GM18511 (cell line): ENCODE measurements around the gene FEV.
A peak's percentile ranks its signal among the peaks of the same experiment; 100 is the strongest.

Experiments
- ATAC-seq: cut with Tn5 transposase; IDR thresholded peaks from one replicate; pipeline ENCODE4 v1.9.1; 2021; ENCODE audit warnings: mild to moderate bottlenecking, moderate library complexity; ENCODE audit not compliant: unreplicated experiment

FEV gene

DNA sequence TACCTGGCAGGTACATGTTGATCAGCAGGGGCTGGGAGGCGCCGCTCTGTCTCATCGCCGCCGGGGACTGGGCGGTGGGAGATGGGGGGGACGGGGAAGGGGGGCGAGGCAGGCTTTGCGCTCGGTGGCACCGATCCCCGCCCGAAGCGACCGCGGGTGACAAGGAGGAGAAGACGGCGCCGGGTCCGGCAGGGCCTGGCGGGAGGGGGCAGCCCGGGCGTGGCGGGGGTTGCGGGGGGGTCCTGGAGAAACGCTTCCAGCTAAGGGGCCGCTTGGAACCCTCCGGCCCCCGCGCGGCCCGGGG, at the start of gene FEV:
TSS of gene FEV (minus strand) at position 164 of the 304 bp plus-strand sequence. CDS start at position 55, 109 bp downstream.
- no peak for ATAC-seq

DNA sequence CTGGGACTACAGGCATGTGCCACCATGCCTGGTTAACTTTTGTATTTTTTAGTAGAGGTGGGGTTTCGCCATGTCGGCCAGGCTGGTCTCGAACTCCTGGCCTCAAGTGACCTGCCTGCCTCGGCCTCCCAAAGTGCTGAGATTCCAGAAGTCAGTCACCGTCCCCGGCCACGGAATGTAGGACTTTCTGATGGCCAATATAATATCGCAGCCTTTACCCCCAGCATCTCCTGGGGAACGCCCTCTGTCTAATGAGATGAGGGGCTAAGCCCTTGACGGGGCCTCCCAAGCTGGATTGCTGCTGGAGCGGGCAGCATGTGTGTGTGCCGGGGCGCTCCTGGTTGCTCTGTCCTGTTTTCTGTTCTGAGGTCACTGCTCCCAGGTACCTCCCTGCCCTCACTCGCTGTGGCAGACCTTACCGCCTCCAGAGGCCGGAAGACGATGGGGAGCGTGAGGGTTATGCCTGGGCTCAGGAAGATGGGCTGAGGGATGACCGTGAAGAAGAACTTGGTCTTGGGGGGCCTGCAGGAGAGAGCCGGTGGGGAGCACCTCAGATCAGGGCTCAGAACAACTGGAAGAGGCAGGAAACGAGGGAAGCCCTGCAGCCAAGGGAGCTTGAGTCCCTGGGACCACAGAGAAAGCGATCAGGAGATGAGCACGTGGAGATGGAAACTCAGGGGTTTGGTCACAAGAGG, 47.2 kb upstream of the FEV start:
- ATAC-seq: no peak

DNA sequence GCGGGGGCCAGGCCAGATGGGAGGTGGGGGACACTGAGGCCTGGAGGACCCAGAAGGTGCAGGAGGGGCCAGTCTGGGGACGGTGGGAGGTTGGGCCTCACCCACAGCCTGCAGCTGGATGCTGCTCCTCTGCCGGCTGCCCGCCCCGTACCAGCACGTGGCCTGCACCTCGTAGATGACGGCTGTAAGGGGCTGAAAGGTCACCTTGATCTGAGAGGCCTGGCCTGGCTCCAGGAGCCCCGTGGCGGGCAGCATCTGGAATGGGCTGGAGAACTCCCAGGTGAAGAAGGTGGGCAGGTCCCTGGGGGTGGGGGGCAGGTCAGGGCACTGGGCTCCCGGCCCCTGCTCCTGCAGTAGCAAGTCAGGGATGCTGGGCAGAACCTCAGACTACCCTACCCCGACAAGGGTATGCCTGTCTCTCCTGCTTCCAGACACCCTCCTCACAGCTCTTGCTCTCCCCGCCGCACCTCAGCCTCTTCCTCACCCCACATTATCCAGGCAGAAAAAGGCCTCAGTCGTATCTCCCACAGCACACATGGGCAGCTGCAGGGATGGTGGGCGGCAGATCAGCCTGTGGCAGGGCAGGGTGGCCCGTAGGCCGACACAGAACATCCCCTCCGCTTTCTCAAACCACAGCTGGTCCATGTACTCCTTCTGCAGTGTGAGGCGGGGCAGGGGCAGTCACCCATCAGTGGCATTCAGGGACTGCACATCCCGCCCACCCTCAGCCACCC, 46.2 kb upstream of the FEV start:
- ATAC-seq: no peak

DNA sequence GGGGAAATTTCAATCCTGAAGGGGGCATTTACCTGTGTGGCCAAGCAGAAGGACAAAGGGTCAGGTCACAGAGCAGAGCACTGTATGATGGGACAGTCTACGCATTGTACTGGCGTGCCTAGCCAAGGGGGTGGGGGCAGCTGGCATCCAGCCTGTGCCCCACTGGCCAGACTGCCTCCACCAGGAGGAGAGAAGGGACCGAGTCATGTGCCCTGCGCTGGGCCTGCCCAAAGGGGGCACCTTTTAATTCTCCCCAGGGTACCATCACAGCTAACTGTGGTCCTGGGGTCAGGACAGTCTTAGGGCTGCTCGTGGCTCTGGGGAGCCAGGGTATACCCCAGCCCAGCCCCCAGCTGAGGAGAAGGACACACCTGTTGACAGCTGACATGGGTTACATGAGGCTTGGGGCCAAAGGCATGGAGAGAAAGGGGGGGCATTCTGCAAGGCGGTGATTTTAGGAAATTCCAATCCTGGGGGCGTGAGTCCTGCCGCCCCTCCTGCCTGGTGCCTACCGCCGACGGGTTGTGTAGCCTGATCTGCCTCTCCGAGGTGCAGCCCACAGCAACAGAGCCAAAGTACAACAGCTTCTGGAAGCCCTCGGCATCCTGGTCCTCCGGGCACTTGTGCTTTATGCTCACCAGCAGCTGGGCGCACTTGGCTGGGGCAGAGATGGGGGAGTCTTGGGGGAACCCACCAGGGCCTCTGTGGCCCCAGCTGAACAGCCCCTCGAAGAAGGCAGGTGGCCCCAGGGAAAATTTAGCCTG, 45.4 kb upstream of the FEV start:
- ATAC-seq: no peak

DNA sequence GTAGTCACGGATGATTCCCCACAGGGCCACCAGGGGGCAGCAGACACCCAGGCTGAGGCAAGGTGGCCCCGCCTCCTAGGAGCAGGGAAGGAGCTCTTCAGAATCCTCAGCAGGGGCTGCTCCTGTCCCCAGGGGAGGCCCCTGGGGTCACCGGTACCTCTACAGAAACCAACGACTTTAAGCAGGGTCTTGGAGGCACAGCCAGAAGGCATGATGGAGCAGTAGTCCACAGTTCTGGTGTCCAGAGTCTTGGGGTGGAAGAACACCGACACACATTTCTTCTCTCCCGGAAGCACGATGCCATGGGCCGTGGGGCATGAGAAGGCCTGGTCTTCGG, 44.8 kb upstream of the FEV start:
- peak; percentile 70 for ATAC-seq

DNA sequence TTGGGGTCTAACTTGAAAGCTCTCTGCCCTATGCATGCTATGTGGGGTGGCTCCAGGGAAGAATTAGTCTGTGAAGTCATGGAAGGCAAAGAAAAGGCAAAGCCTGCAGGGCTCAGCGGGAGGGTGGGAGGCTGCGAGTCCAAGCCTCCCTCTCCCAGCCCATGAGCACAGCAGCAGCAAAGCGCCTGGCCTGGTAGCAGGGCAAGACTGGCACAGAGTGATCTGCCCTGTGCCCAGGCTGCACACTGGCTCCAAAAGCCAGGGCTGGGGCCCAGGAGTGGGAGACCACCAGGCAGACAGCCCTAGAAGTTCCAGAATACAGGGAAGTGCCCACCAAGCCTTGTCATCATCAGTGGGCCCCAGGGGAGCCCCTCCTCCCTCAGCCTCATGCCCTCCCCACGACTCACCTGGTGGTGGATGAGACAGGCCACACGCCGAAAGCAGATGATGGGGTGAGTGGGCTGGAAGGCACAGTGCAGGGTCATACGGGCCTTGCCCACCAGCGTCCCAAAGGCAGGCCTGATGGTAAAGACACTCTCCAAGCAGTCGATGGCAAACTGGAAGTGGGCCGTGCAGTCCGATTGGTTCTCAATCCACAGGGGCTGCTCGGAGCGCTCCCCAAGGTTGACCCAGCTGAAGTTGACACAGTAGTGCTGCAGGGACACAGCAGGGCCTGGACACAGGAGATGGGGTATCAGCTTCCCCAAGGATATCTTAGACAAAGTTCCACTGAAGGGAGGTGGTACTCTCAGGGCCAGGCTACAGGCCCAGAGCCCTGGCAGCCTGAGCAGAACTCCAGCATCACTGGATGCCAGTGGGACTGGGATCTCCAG, 44.2 kb upstream of the FEV start:
- ATAC-seq: peak; percentile 13

DNA sequence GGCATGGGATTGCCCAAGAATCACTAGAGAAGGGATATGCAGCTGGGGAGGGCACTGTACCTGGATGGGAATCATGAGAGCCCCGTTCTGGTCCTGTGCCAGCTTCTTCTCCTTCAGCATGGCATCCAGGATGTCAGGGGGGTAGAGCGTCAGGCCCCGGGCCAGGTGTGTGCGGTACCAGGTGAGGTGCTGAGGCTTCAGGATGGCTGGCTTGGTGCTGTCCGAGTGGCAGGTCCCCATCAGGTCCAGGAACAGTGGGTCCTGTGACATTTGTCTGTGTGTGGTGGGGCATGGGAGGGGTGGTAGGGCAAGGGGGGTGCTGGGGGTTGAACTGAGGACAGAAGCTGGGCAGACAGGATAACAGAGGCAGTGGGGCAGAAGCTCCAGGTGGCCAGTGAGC, 43.2 kb upstream of the FEV start:
- ATAC-seq: no peak

DNA sequence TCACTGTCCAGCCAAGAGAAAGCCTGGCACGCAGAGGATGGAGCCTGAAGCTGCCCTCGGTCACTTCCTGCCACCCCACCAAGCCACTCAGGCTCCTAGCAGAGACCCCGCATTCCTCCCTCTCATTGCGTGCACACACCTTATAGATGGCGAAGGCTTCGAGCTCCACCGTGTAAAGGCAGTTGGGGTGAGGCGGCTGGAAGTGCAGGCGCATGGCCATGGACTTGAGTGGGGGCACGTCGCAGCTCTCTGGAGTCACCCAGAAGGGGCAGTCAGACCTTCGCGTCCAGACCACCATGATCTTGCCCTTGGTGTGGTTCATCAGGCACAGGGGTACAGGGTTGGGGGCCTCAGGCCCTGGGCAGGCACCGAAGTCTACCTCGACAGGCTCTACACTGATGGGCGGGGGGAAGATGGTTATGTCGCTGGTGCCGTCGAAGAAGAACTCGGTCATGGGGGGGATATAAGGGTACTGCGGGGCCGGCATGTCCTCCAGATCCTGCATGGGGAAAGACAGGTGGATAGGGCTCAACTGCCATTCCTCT, 42.6 kb upstream of the FEV start:
- no peak for ATAC-seq

DNA sequence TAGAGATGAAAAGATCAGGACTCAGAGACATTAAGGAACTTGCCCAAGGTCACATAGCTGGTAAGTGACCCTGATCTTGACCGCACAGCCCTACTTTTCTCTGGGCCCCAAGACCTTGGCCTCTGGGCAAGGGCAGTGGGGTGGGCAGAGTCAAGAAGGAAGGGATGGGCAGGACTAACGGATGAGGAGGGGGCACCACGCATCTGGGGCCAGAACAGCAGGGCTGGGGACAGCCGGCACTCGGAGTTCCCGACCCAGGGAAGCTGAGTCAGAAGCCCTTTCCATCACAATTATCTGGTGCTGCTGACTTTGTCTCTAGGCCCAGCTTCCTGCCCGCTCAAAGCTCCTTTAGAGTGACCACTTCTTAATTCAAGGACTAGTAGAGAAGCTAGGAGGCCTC, 42.0 kb upstream of the FEV start:
- ATAC-seq: no peak

DNA sequence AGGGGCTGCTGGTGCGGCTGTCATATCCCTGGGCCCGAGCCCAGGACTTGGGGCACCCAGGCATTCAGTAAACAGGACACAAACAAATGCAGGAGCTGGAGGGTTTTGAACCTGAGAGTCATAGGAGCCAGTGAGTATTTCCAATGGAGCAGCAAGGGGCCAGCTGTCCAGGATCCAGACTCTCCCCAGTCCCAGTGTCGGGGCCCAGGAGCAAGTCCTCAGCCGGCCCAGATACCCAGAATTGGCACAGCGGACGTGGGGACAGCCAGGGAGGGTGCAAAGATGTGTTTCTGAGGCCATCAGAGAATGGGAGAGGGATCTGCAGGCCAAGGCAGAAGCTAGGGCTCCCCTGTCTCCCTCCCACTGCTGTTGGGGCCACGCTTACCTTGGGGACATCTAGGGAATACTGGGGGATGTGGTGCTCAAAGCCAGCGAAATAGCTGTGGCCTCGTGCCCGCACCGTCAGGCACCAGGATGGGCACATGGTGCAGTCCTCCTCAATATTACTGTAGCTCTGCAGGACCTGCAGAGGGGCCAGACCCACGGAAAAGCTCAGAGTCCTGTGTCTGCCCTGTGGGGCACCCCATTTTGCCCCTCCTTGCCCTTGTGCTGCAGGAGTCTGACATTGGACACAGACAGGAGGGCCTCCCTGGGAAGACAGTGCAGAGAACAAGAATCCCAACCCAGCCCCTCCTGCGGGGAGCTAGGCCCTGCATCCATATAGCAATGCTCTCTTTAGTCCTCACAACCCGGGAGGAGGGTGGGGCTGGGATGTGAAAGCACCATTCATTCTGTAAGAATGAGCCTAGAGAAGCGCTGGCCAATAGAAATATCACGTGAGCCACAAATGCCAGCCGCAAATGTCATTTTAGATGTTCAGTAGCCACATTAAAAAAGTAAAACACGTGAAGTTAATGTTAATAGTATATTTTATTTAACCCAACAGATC, 40.9 kb upstream of the FEV start:
- ATAC-seq: no peak

DNA sequence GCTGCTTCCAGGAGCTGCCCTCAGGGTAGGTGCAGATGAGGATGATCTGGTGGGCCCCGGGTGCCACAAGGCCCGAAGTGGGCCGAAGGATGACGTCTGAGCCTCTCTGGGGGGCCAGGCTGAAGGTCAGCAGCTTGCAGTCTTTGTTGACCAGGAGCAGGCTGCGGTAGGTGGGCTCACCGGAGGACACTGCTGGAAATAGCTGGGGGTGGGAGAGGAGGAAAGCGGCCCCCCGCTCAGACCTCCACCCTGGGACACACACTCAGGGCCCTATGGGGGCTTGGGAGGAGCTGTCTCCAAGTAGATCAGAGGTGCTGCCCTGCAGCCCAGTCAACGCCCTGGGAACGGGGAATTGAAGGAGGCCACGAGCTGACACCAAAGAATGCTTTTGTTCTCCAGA, 39.1 kb upstream of the FEV start:
- ATAC-seq: no peak

DNA sequence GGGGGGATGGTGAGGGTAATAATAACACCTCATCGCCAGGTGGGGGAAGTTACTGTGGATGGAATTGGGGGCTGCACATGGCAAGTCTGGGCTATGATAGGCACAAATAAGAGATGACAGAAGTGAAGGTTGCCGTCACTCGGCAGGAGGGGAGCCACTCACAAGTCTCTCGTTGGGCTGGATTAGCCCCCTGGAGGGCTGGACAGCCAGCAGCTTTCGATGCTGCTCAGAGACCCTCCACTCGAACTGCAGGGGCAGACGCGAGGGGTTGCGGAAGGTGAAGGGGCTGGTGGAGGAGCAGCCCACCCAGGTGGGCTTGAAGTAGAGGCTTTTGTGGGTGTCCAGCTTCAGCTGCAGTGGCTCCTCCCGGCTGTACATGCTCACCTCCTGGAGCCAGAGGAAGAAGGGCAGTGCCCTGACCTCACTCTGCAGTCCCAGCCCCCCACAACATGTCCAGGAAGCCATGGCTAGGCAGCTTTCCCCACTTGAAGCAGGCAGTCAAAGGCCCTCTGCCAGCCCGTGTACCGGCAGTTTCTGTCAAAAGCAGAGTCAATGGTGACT, 38.1 kb upstream of the FEV start:
- no peak for ATAC-seq

DNA sequence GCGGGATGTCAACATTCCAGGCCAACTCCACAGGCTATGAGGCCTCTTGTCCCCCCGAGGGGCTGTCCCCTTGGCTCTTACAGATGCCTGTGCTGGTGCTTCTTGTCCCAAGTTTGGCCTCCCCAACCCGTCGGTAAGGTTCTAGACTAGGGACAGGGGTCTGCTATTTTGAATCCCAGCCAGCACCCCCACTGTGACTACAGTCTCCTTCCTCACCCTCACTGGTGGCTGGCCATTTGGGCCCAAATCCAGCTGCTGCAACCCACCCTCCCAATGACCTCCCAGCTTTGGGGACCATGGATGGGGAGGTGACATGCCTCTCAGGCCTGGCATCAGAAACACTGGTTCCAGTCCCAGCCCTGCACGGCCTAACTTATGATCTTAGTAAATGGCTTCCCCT, 37.6 kb upstream of the FEV start:
- ATAC-seq: no peak

DNA sequence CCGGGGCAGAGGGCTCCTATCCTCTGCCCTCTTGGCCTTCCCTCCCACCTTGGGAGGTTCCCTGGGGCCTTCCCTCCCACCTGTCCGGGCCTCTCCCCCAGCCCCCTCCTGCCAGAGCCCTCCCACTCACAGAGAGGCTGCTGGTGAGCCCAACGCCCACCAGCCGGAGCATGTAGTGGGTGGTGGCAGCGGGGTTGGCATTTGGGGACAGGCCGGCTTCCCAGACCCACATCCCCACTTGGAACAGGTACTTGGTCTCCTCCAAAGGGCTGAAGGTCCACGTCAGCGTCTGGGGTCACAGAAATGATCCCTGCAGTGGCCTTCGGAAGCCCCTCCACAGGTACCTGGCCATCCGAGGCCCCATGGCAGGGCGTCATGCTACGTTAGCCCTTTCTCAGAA, 37.1 kb upstream of the FEV start:
- no peak for ATAC-seq

DNA sequence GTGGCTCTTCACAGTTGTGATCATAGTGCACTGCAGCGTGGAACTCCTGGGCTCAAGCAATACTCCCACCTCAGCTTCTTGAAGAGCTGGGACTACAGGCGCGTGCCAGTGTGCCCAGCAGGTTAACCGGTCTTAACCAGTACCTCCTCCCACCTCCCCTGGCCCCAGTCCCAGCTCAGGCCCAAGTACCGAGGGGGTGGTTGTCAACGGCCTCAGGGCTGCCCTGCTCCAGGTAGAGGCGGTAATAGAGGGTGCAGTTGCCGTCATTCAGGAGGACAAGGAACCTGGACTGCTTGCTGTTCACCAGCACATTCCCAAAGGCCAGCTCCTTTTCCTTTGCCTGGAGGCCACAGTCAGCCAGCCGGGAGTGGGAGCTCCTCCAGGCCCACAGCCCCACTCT, 36.6 kb upstream of the FEV start:
- no peak for ATAC-seq

DNA sequence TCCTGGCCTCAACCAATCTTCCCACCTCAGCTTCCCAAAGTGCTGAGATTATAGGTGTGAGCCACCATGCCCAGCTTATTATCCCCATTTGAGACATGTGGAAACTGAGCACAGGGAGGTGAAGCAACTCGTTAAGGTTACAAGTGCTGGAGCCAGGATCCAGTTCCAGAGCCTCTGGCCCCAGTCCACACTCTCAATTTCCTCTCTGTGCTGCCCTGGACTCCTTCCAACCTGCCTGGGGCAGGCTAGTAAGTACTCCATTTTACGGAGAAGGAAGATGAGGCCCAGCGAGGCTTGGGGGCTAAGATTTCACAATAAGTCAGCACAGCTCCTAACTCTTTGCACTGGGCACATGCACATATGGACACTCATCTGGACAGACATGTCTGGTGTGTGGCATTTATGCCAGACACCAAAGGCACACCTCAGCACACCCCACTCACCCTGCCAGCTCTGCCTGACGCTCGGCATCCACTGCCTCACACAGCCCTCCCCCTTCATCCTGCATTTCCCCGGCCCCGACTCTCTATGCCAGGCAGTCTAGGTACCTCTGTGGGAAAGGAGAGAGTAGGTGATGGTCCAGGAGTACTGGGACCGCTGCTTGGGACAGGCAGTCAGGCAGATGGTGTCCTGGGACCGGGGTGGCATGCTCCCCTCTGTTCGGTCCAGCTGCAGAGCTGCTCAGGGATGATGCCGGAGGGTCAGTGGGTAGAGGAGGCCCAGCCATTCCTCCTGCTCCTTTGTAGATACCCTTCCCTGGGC, 35.8 kb upstream of the FEV start:
- ATAC-seq: no peak

DNA sequence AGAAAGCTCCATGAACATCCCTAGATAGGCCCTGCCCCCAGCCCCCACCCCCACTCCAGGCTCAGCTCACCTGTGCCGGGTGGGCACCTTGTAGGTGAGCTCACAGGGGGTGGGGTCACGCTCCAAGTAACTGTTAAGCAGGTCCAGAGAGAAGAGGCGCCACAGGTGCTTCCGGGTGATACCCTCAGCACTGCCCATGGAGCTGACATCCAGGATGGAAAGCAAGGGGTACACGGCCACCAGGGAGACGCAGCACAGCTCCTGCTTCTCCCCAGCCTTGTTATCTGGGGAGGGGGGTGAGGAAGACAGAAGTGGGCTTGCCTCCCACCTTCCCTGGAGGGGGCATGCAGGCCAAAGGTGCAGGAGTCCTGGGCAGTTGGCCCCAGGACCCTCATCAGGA, 34.5 kb upstream of the FEV start:
- no peak for ATAC-seq

DNA sequence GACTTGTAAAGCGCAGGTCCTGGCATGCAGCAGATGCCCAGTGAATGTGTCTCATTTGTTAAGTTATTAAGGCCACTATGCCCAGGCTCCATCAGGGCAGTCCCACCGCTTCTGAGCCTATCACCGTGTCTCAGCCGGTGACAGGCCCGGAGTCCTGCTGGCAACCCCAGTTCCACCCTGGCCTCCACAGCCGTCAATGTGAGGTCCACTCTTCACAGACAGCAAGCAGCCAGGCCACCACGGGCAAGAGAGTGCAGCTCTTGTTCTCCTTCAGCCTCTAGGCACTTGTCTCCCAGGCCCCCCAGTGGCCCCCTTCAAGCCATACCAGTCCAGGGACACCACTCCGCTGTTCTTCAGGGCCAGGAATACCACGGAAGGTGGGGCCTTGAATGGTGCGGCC, 33.7 kb upstream of the FEV start:
- ATAC-seq: no peak

DNA sequence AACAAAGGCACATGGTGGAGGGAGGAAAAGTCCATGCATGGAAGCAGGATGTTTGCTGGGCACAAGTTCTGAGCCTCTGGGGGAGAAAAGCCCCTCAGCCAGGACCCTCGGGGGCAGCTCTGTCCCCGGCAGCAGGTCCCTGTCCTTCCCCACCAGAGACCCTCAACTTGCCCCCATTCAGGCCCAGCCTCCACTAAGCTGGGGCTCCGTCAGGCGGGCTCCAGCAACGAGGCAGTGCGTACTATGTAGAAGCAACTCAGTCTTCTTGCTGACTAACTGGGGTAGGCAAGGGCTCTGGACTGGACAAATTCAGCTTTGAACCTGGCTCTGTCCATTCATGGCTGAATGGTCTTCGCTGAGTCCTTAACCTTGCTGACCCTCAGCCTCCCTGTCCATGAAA, 33.3 kb upstream of the FEV start:
- ATAC-seq: no peak
